Kidney (tissue), 14 donors: ENCODE measurements around the gene BPTF. TPM values are rescaled to one million over a fixed set of nuclear protein-coding genes. Genes with fewer than 3 reads are reported as not detected.
A peak's percentile ranks its signal among the peaks of the same experiment; 100 is the strongest.

Source experiments
- DNase-seq, 5 donors: peaks; one replicate each; pipeline ENCODE4 v3.0.0-alpha.2; 2013 to 2020
- FAIRE-seq: peaks from 2 replicates; lab custom pipeline; 2012; peaks lifted over from hg19 to GRCh38; lab: Jason Lieb, UNC
- H3K27ac ChIP-seq, 2 donors: one replicate each; pipeline ENCODE4 v1.7.0; 2013; ENCODE audit warnings: low read depth in 2 of 2, low read length in 2 of 2, inconsistent platforms in 1 of 2
- H3K27me3 ChIP-seq: one replicate; pipeline ENCODE4 v1.7.1; 2013; ENCODE audit warnings: low read length, inconsistent platforms; ENCODE audit not compliant: control insufficient read depth, insufficient read depth
- H3K36me3 ChIP-seq, 3 donors: one replicate each; pipeline versions ENCODE4 v1.7.0 to v1.7.1; 2013; ENCODE audit warnings: low read length in 3 of 3, control low read depth in 1 of 3, inconsistent platforms in 1 of 3; ENCODE audit not compliant: insufficient read depth in 3 of 3, control insufficient read depth in 2 of 3
- H3K4me1 ChIP-seq, 3 donors: one replicate each; pipeline versions ENCODE4 v1.7.0 to v1.7.1; 2013; ENCODE audit warnings: low read length in 3 of 3, inconsistent platforms in 1 of 3, low read depth in 1 of 3; ENCODE audit not compliant: control insufficient read depth in 2 of 3, insufficient read depth in 2 of 3
- H3K4me3 ChIP-seq, 3 donors: one replicate each; pipeline versions ENCODE4 v1.7.0 to v1.8.1; 2013; ENCODE audit warnings: low read length in 3 of 3, control low read depth in 1 of 3, inconsistent platforms in 1 of 3
- H3K9ac ChIP-seq, 3 donors: one replicate each; pipeline versions ENCODE4 v1.7.0 to v1.7.1; 2013; ENCODE audit warnings: low read length in 3 of 3, control low read depth in 1 of 3, inconsistent platforms in 1 of 3
- H3K9me3 ChIP-seq, 3 donors: one replicate each; pipeline versions ENCODE4 v1.7.0 to v1.7.1; 2013; ENCODE audit warnings: low read length in 3 of 3, control low read depth in 1 of 3, inconsistent platforms in 1 of 3; ENCODE audit not compliant: control insufficient read depth in 2 of 3, insufficient read depth in 1 of 3
- CTCF ChIP-seq: IDR thresholded peaks from 3 replicates; pipeline ENCODE4 v1.5.1; 2012; ENCODE audit warnings: mild to moderate bottlenecking, moderate library complexity, borderline replicate concordance; ENCODE audit not compliant: insufficient read depth; ENCODE audit errors: extremely low read depth
- intact Hi-C: fragments of 100-400 bp; cut with DNase I; formaldehyde crosslinking; loops from one replicate; pipeline ENCODE4 v1.11.1; 2022
- polyA plus RNA-seq: library from polyadenylated mRNA; stranded (reverse); fragments of 350-450 nt; fragmentation: Illumina TruSeq; extraction: RNeasy Lipid Tissue Mini Kit (QIAGEN cat#74804); gene quantifications from one replicate; pipeline ENCODE4 v1.2.3, GENCODE V29; 2014; ENCODE audit warnings: low read depth, low replicate concordance; ENCODE audit not compliant: insufficient read depth
- total RNA-seq: library from RNA; stranded (reverse); fragmentation: NEBNext Ultra II Directional; extraction: Animal tissue kit (Norgen Biotek cat#: 25700); gene quantifications from one replicate; pipeline ENCODE4 v1.2.1, GENCODE V29; 2021
- donor health status: control.
- donor health status: control.
- donor health status: control.
- donor health status: control.
- donor health status: control.
- donor health status: DM: yes; HTN: yes; CAD: no.
- donor health status: Normal renal cell carcinoma (clear cell type).

BPTF gene
- total and polyA plus RNA-seq, 2 donors from 2014 or later = 14.6 to 103 TPM

- Histone ChIP-seq H3K27ac (no peak overlapping the region), H3K27me3 (no peaks in the 10 kb centered on the region), H3K9ac (no peak overlapping the region), H3K4me3 (no peak overlapping the region), H3K9me3 (no peaks in the 10 kb centered on the region), H3K36me3 (no peaks in the 10 kb centered on the region), H3K4me1 (peaks cover 0 to 8% (median 2%) of the 10 kb centered on the region in 3 donors)
- intact Hi-C loops = no loop called here
- FAIRE-seq (no peak), DNase-seq (peak in 2 of 5 donors; percentile 38 to 54)
- no peak for TF ChIP-seq CTCF
Observed at GRCh38 chr17:68029512-68030215, 204.4 kb downstream of the BPTF start.

Other genes starting within 250 kb of the BPTF start
- 37.3 TPM for gene NOL11, start 107.6 kb upstream of the BPTF start, total RNA-seq
- 40.8 TPM for gene NOL11, start 107.6 kb upstream of the BPTF start, polyA plus RNA-seq
- gene C17orf58, start 171.0 kb downstream of the BPTF start, total RNA-seq = 11.1 TPM
- 10.0 TPM for gene C17orf58, start 171.0 kb downstream of the BPTF start, polyA plus RNA-seq
- 27.4 TPM for gene KPNA2, start 210.2 kb downstream of the BPTF start, total RNA-seq
- 23.3 TPM for gene KPNA2, start 210.2 kb downstream of the BPTF start, polyA plus RNA-seq